Measurements from ENCODE around the gene UACA.

Gene UACA

GRCh38 chr15:70720228-70721016, 42.9 kb downstream of the UACA start:
- TF ChIP-seq FOXA1 (IDR thresholded peaks at IDR 0.05) (no peak), L3MBTL2 (conservative IDR thresholded peaks at IDR 0.05) (no peak), FOXK2 (IDR thresholded peaks at IDR 0.05) (no peak), NFRKB (IDR thresholded peaks at IDR 0.05) (no peak)
- CTCF ChIA-PET: no interaction called here
- no peak for DNase-seq (ENCODE audit: extremely low spot score)
- POLR2A ChIA-PET: no interaction called here

- ChIA-PET POLR2A (no interaction called here), CTCF (no interaction called here)
- no peak for DNase-seq (ENCODE audit: extremely low spot score)
- TF ChIP-seq L3MBTL2 (conservative IDR thresholded peaks at IDR 0.05): no peak
- no peak for TF ChIP-seq FOXK2 (IDR thresholded peaks at IDR 0.05)
- no peak for TF ChIP-seq NFRKB (IDR thresholded peaks at IDR 0.05)
- TF ChIP-seq SUZ12 (IDR thresholded peaks at IDR 0.05): no peak
- TF ChIP-seq BHLHE40 (IDR thresholded peaks at IDR 0.05; ENCODE audit: borderline replicate concordance): no peak
- no peak for TF ChIP-seq ZNF384 (IDR thresholded peaks at IDR 0.05)
- no peak for TF ChIP-seq SP1 (IDR thresholded peaks at IDR 0.05)
- no peak for TF ChIP-seq TARDBP (IDR thresholded peaks at IDR 0.05)
- TF ChIP-seq FOXM1 (IDR thresholded peaks at IDR 0.05; ENCODE audit: borderline replicate concordance): no peak
- no peak for TF ChIP-seq ELF4 (IDR thresholded peaks at IDR 0.05)
- no peak for TF ChIP-seq CTBP1 (IDR thresholded peaks at IDR 0.05; ENCODE audit: borderline replicate concordance)
- TF ChIP-seq HDGF (IDR thresholded peaks at IDR 0.05; ENCODE audit: borderline replicate concordance): no peak
- TF ChIP-seq LEF1 (IDR thresholded peaks at IDR 0.05; ENCODE audit: borderline replicate concordance): no peak
- TF ChIP-seq ARNT (IDR thresholded peaks at IDR 0.05): no peak
- no peak for TF ChIP-seq FOXA1 (IDR thresholded peaks at IDR 0.05)
- no peak for TF ChIP-seq PKNOX1 (IDR thresholded peaks at IDR 0.05)
These were observed 46.0 kb downstream of the UACA start for GRCh38 chr15:70717237-70717793.

GRCh38 chr15:70715840-70716485, 47.4 kb downstream of the UACA start:
- CTCF ChIA-PET: no interaction called here
- TF ChIP-seq ELF4 (IDR thresholded peaks at IDR 0.05) (no peak), L3MBTL2 (conservative IDR thresholded peaks at IDR 0.05) (no peak; the same call in 1 of the 2 replicates), TARDBP (IDR thresholded peaks at IDR 0.05) (no peak), LEF1 (IDR thresholded peaks at IDR 0.05; ENCODE audit: borderline replicate concordance) (no peak)
- peak; percentile 12 for DNase-seq (ENCODE audit: extremely low spot score)
- POLR2A ChIA-PET: no interaction called here

- no peak for TF ChIP-seq TARDBP (IDR thresholded peaks at IDR 0.05)
- TF ChIP-seq ARNT (IDR thresholded peaks at IDR 0.05): no peak
- no peak for TF ChIP-seq HDGF (IDR thresholded peaks at IDR 0.05; ENCODE audit: borderline replicate concordance)
- no peak for TF ChIP-seq FOXM1 (IDR thresholded peaks at IDR 0.05; ENCODE audit: borderline replicate concordance)
- TF ChIP-seq SUZ12 (IDR thresholded peaks at IDR 0.05): no peak
- TF ChIP-seq PKNOX1 (IDR thresholded peaks at IDR 0.05): no peak
- no peak for TF ChIP-seq FOXK2 (IDR thresholded peaks at IDR 0.05)
- no peak for TF ChIP-seq FOXA1 (IDR thresholded peaks at IDR 0.05)
- no peak for TF ChIP-seq NFRKB (IDR thresholded peaks at IDR 0.05)
- TF ChIP-seq SP1 (IDR thresholded peaks at IDR 0.05): no peak
- no peak for TF ChIP-seq L3MBTL2 (conservative IDR thresholded peaks at IDR 0.05)
- TF ChIP-seq LEF1 (IDR thresholded peaks at IDR 0.05; ENCODE audit: borderline replicate concordance): no peak
- no peak for DNase-seq (ENCODE audit: extremely low spot score)
- POLR2A ChIA-PET: interaction anchor here (1.0 to 2.1 kb wide), 3 partner anchors 8 to 23 kb away, joined by 3 to 16 read pairs (median 8); no protein-coding TSS in a partner anchor
- CTCF ChIA-PET: interaction anchor here (3.3 kb wide), 1 partner anchor 8 kb away, joined by 25 read pairs; no protein-coding TSS in a partner anchor
These were observed 48.8 kb downstream of the UACA start for GRCh38 chr15:70714565-70714964.

GRCh38 chr15:70714015-70714414, 49.3 kb downstream of the UACA start:
- no peak for TF ChIP-seq NFRKB (IDR thresholded peaks at IDR 0.05)
- TF ChIP-seq HDGF (IDR thresholded peaks at IDR 0.05; ENCODE audit: borderline replicate concordance): no peak
- no peak for TF ChIP-seq TARDBP (IDR thresholded peaks at IDR 0.05)
- no peak for TF ChIP-seq LEF1 (IDR thresholded peaks at IDR 0.05; ENCODE audit: borderline replicate concordance)
- TF ChIP-seq SP1 (IDR thresholded peaks at IDR 0.05): no peak
- no peak for TF ChIP-seq BHLHE40 (IDR thresholded peaks at IDR 0.05; ENCODE audit: borderline replicate concordance)
- TF ChIP-seq CTBP1 (IDR thresholded peaks at IDR 0.05; ENCODE audit: borderline replicate concordance): no peak
- no peak for TF ChIP-seq FOXA1 (IDR thresholded peaks at IDR 0.05)
- TF ChIP-seq ELF4 (IDR thresholded peaks at IDR 0.05): no peak
- TF ChIP-seq SUZ12 (IDR thresholded peaks at IDR 0.05): no peak
- TF ChIP-seq L3MBTL2 (conservative IDR thresholded peaks at IDR 0.05): no peak
- TF ChIP-seq PKNOX1 (IDR thresholded peaks at IDR 0.05): no peak
- no peak for TF ChIP-seq FOXK2 (IDR thresholded peaks at IDR 0.05)
- TF ChIP-seq ARNT (IDR thresholded peaks at IDR 0.05): no peak
- no peak for TF ChIP-seq ZNF384 (IDR thresholded peaks at IDR 0.05)
- TF ChIP-seq FOXM1 (IDR thresholded peaks at IDR 0.05; ENCODE audit: borderline replicate concordance): no peak
- CTCF ChIA-PET: interaction anchor here (1.1 to 3.3 kb wide), 4 partner anchors 9 to 97 kb away, joined by 3 to 25 read pairs (median 6); no protein-coding TSS in a partner anchor
- no peak for DNase-seq (ENCODE audit: extremely low spot score)
- POLR2A ChIA-PET: interaction anchor here (0.9 to 2.1 kb wide), 3 partner anchors 8 to 50 kb away, joined by 4 to 16 read pairs (median 8); partner anchors contain the start of gene UACA

Data from HEK293T (cell line).